ENCODE data around the gene MS4A4E. TPM values are rescaled to one million over a fixed set of nuclear protein-coding genes. Genes with fewer than 3 reads are reported as not detected.

The MS4A4E gene
- total RNA-seq, 1 experiment from 2014 or later = not detected

- Histone ChIP-seq H3K36me3 (ENCODE audit: low read depth) (no peaks in the 10 kb centered on the region), H2AFZ (no peak overlapping the region), H3K9me3 (ENCODE audit: insufficient read depth, low read depth) (no peaks in the 10 kb centered on the region), H3K4me2 (no peak overlapping the region), H4K20me1 (ENCODE audit: insufficient read depth) (no peaks in the 10 kb centered on the region), H3K4me3 (no peak overlapping the region), H3K4me1 (replicated peaks; ENCODE audit: insufficient read depth) (peaks cover 19% of the 10 kb centered on the region), H3F3A (ENCODE audit: insufficient read depth, low read depth) (peaks cover 11% of the 10 kb centered on the region; the same call in 1 of the 2 replicates), H3K9me2 (ENCODE audit: insufficient read depth) (no peaks in the 10 kb centered on the region), H3K79me2 (ENCODE audit: low read depth) (no peaks in the 10 kb centered on the region), H3K27ac (no peak overlapping the region), H3K27me3 (ENCODE audit: insufficient read depth, low read depth) (no peaks in the 10 kb centered on the region)
- ChIA-PET CTCF (no interaction called here), POLR2A (ENCODE audit: unreplicated experiment) (no interaction called here)
- no peak for DNase-seq
- TF ChIP-seq EZH2 (IDR thresholded peaks at IDR 0.05; ENCODE audit: low read depth) (no peak), CTCF (conservative IDR thresholded peaks at IDR 0.05) (no peak)
- no TSS peak for BruUV-seq (replicated peaks)
- intact Hi-C loops (cut with micrococcal nuclease; ENCODE audit: unreplicated experiment) = no loop called here
These were observed 77.4 kb downstream of the MS4A4E start for GRCh38 chr11:60165538-60165937.

GRCh38 chr11:60164550-60165075 is 78.3 kb downstream of the MS4A4E start:
- Histone ChIP-seq H3K4me1 (replicated peaks; ENCODE audit: insufficient read depth) (peaks cover 10% of the 10 kb centered on the region), H3F3A (ENCODE audit: insufficient read depth, low read depth) (peaks cover 2% of the 10 kb centered on the region; the same call in 1 of the 2 replicates), H3K4me2 (no peak overlapping the region), H3K79me2 (ENCODE audit: low read depth) (no peaks in the 10 kb centered on the region), H3K9me2 (ENCODE audit: insufficient read depth) (no peaks in the 10 kb centered on the region), H3K9me3 (ENCODE audit: insufficient read depth, low read depth) (no peaks in the 10 kb centered on the region), H3K27ac (no peak overlapping the region), H2AFZ (no peak overlapping the region), H3K4me3 (no peak overlapping the region), H4K20me1 (ENCODE audit: insufficient read depth) (no peaks in the 10 kb centered on the region), H3K36me3 (ENCODE audit: low read depth) (no peaks in the 10 kb centered on the region), H3K27me3 (ENCODE audit: insufficient read depth, low read depth) (no peaks in the 10 kb centered on the region)
- BruUV-seq (replicated peaks) = no TSS peak
- POLR2A ChIA-PET (ENCODE audit: unreplicated experiment) = no interaction called here
- DNase-seq = no peak
- TF ChIP-seq CTCF (conservative IDR thresholded peaks at IDR 0.05) (no peak), EZH2 (IDR thresholded peaks at IDR 0.05; ENCODE audit: low read depth) (no peak)
- CTCF ChIA-PET = no interaction called here
- intact Hi-C loops (cut with micrococcal nuclease; ENCODE audit: unreplicated experiment) = no loop called here

GRCh38 chr11:60161766-60162165 is 81.2 kb downstream of the MS4A4E start:
- BruUV-seq (replicated peaks) = no TSS peak
- intact Hi-C loops (cut with micrococcal nuclease; ENCODE audit: unreplicated experiment) = no loop called here
- Histone ChIP-seq H3K79me2 (ENCODE audit: low read depth) (no peaks in the 10 kb centered on the region), H3K4me2 (no peak overlapping the region), H3K9me2 (ENCODE audit: insufficient read depth) (no peaks in the 10 kb centered on the region), H3K36me3 (ENCODE audit: low read depth) (no peaks in the 10 kb centered on the region), H3F3A (ENCODE audit: insufficient read depth, low read depth) (no peaks in the 10 kb centered on the region; the same call in 1 of the 2 replicates), H3K9me3 (ENCODE audit: insufficient read depth, low read depth) (no peaks in the 10 kb centered on the region), H3K4me1 (replicated peaks; ENCODE audit: insufficient read depth) (no peaks in the 10 kb centered on the region), H3K27me3 (ENCODE audit: insufficient read depth, low read depth) (no peaks in the 10 kb centered on the region), H3K27ac (no peak overlapping the region), H4K20me1 (ENCODE audit: insufficient read depth) (no peaks in the 10 kb centered on the region), H2AFZ (no peak overlapping the region), H3K4me3 (no peak overlapping the region)
- CTCF ChIA-PET = no interaction called here
- POLR2A ChIA-PET (ENCODE audit: unreplicated experiment) = no interaction called here
- DNase-seq = no peak
- no peak for TF ChIP-seq CTCF (conservative IDR thresholded peaks at IDR 0.05)
- TF ChIP-seq EZH2 (IDR thresholded peaks at IDR 0.05; ENCODE audit: low read depth) = no peak

All from PC-9 (cell line).